Cardiac muscle cell (in vitro differentiated cells and primary cell): Measurements from ENCODE around the gene CNTNAP2. TPM values are rescaled to one million over a fixed set of nuclear protein-coding genes. Genes with fewer than 3 reads are reported as not detected.

Experiments
- DNase-seq, 2 donors: peaks; one replicate each; pipeline versions ENCODE4 v3.0.0 to v3.0.0-alpha.2; 2010 to 2017; ENCODE audit warnings: low read depth in 1 of 2, low spot score in 1 of 2
- H3K27ac ChIP-seq: fragments of 200-600 bp; sonication (generic); 2 replicates; pipeline ENCODE4 v1.5.1; 2016
- H3K27me3 ChIP-seq: fragments of 200-600 bp; sonication (generic); 2 replicates; pipeline ENCODE4 v1.6.0; 2016; ENCODE audit warnings: control low read depth
- H3K36me3 ChIP-seq: fragments of 200-600 bp; sonication (generic); 2 replicates; pipeline ENCODE4 v1.5.1; 2016; ENCODE audit warnings: control low read depth
- H3K4me1 ChIP-seq: fragments of 200-600 bp; sonication (generic); 2 replicates; pipeline ENCODE4 v1.8.1; 2017; ENCODE audit warnings: low read depth, mild to moderate bottlenecking, mixed run types
- H3K4me3 ChIP-seq: fragments of 200-600 bp; sonication (generic); 2 replicates; pipeline ENCODE4 v1.5.1; 2016; ENCODE audit warnings: mild to moderate bottlenecking
- H3K9me3 ChIP-seq: fragments of 200-600 bp; sonication (generic); 2 replicates; pipeline ENCODE4 v1.5.1; 2017; ENCODE audit warnings: low read depth, mild to moderate bottlenecking, control low read depth
- polyA plus RNA-seq: library from polyadenylated mRNA; unstranded; fragments of >200 nt; fragmentation: Nextera tagmentation; extraction: Ambion mirVana; gene quantifications from 2 replicates; pipeline ENCODE4 v1.2.1, GENCODE V29; 2016
- total RNA-seq: library from RNA; depleted of rRNA; stranded (reverse); fragments of >200 nt; gene quantifications from 2 replicates; pipeline ENCODE4 v1.2.3, GENCODE V29; 2016
- TF ChIP-seq, protein P1 (sequence below): IDR thresholded peaks from 2 replicates; pipeline ENCODE4 v1.5.1; 2012; ENCODE audit warnings: low read depth, mild to moderate bottlenecking, low read length

Gene CNTNAP2
- total and polyA plus RNA-seq, 2 experiments from 2014 or later: 4.8 to 5.1 TPM

DNA sequence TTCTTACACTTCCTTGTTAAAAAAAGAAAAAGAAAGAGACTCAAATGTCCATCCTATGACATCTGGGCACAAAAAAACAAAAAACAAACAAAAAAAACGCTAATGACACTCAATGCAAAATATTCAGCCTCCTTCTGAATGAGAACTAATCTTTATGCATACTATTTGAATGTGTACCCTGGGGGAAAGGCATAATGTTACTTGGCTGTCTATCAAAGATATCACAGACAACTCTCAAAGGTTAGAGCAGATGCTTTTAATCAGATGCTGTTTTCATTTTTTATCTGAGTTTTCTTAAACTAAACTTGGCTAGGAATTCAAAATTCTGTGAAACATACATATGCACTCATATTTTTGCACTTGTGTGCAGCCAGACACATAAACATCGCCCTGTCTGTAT lies 745.8 kb downstream of the CNTNAP2 start:
- H3K9me3 ChIP-seq: no peaks in the 10 kb centered on the region
- TF ChIP-seq, protein P1, sequence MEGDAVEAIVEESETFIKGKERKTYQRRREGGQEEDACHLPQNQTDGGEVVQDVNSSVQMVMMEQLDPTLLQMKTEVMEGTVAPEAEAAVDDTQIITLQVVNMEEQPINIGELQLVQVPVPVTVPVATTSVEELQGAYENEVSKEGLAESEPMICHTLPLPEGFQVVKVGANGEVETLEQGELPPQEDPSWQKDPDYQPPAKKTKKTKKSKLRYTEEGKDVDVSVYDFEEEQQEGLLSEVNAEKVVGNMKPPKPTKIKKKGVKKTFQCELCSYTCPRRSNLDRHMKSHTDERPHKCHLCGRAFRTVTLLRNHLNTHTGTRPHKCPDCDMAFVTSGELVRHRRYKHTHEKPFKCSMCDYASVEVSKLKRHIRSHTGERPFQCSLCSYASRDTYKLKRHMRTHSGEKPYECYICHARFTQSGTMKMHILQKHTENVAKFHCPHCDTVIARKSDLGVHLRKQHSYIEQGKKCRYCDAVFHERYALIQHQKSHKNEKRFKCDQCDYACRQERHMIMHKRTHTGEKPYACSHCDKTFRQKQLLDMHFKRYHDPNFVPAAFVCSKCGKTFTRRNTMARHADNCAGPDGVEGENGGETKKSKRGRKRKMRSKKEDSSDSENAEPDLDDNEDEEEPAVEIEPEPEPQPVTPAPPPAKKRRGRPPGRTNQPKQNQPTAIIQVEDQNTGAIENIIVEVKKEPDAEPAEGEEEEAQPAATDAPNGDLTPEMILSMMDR: no peak
- H3K4me3 ChIP-seq: no peak overlapping the region
- no peaks in the 10 kb centered on the region for H3K4me1 ChIP-seq
- H3K27ac ChIP-seq: no peak overlapping the region
- H3K27me3 ChIP-seq: no peaks in the 10 kb centered on the region
- no peak for DNase-seq
- no peaks in the 10 kb centered on the region for H3K36me3 ChIP-seq

DNA sequence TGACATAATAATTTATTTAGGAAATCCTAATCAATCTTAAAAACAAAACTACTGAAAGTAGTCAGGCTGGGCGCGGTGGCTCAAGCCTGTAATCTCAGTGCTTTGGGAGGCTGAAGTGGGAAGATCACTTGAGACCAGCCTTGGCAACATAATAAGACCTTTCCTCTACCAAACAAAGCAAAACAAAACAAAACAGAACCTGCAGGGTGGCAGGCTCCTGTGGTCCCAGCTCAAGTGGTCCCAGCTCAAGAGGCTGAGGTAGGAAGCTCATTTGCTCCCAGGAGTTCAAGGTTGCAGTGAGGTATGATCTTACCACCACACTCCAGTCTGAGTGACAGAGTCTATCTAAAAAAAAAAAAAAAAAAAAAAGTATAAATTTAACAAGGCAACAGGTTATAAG lies 748.0 kb downstream of the CNTNAP2 start:
- DNase-seq: no peak
- no peak overlapping the region for H3K4me3 ChIP-seq

DNA sequence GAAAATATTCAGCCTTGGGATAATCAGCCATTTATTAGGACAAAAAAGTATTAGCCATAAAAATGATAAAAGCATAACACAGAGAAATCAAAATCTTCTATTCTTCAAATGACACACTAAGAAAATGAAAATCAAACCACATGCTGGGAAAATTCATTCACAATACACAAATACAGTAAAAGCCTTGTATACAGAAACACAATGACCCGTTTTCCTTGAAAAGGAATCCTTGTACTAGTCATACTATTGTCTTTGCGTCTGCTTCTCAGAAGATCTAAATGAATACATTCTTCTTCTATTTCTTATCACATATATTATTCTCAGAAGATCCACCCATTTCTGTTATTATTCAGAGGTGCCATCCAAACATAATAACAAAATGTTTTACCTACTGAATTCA lies 749.1 kb downstream of the CNTNAP2 start:
- H3K4me1 ChIP-seq: no peaks in the 10 kb centered on the region
- H3K36me3 ChIP-seq: no peaks in the 10 kb centered on the region
- no peak for DNase-seq
- no peak overlapping the region for H3K27ac ChIP-seq
- H3K27me3 ChIP-seq: no peaks in the 10 kb centered on the region
- TF ChIP-seq, protein P1: no peak
- no peak overlapping the region for H3K4me3 ChIP-seq
- no peaks in the 10 kb centered on the region for H3K9me3 ChIP-seq

More for the DNA sequence above, 748.0 kb downstream of the CNTNAP2 start:
- TF ChIP-seq, protein P1: no peak
- H3K36me3 ChIP-seq: no peaks in the 10 kb centered on the region
- no peaks in the 10 kb centered on the region for H3K4me1 ChIP-seq
- H3K27ac ChIP-seq: no peak overlapping the region
- no peaks in the 10 kb centered on the region for H3K27me3 ChIP-seq
- H3K9me3 ChIP-seq: no peaks in the 10 kb centered on the region

DNA sequence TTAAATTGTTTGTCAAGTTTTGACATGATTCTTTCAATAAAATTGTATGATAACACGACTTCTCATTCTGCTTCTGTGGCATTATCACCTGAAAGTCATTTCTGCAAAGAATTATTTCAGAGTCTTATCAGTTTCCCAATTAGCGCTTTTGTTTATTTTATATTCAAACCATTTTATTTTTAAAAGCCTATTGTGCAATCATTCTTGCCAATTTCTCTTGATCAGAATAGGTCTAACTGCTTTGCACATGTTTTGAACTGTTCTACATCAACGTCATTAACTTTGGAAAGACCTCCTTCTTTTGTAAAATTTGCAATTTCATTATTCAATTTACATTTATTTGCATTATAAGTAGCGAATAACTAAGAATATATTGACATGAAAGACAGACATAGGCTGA lies 758.1 kb downstream of the CNTNAP2 start:
- Histone ChIP-seq H3K9me3 (no peaks in the 10 kb centered on the region), H3K4me1 (no peaks in the 10 kb centered on the region), H3K4me3 (no peak overlapping the region), H3K27me3 (no peaks in the 10 kb centered on the region), H3K36me3 (no peaks in the 10 kb centered on the region), H3K27ac (no peak overlapping the region)
- no peak for DNase-seq
- TF ChIP-seq, protein P1: no peak

DNA sequence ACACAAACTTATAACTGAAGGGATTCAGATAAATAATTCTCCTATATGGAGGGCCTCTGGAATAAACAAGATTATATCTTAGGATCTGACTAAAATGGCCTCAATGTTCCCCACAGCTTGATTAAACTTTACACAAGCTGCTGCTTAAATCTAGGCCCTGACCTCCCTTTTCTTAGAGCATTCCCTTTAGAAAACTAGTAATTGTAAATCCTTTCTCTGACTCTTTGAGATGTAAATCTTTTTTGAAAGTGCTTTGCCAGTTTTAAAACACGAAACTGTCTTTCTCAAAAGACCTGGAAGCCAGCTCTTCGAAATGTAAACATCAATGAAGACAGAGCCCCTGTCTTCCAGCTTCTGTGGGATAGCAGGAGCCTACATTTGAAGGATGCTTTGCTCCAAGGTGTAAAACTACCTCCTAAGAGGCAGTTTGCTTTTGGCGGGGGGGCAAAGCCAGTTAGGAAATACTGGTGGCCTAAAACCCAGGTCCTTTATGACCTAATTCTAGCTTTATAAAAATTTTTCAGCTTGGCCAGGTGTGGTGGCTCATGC lies 758.7 kb downstream of the CNTNAP2 start:
- Histone ChIP-seq H3K4me3 (no peak overlapping the region), H3K9me3 (no peaks in the 10 kb centered on the region), H3K4me1 (no peaks in the 10 kb centered on the region), H3K27me3 (no peaks in the 10 kb centered on the region), H3K27ac (no peak overlapping the region), H3K36me3 (no peaks in the 10 kb centered on the region)
- TF ChIP-seq, protein P1: no peak
- DNase-seq: no peak
